T47D (cell line): ENCODE measurements around the gene ELAVL3.
"Not testable (repeated sequence)": the region's sequence is repeated elsewhere in the genome, so short reads cannot be mapped to it uniquely, and the experiment has no call there.

Experiments
- DNase-seq, 2 experiments: peaks; one replicate each; pipeline versions ENCODE4 v3.0.0 to v3.0.0-alpha.2; 2011 to 2012; ENCODE audit warnings: low read depth in 1 of 2, low spot score in 1 of 2
- JUND ChIP-seq: IDR thresholded peaks from 2 replicates; pipeline ENCODE4 v1.6.1; 2012; ENCODE audit warnings: low read depth
- in situ Hi-C: cut with HindIII; loops from 2 replicates; pipeline ENCODE4 v1.10.0; 2016; ENCODE audit warnings: low sequenced_read_pairs, low pct_unique_long_range_greater_than_20kb

The ELAVL3 gene

GRCh38 chr19:11482384-11483050 lies 1.7 kb upstream of the ELAVL3 start:
- in situ Hi-C loops: no loop called here
- DNase-seq: peak; percentile 74 to 90
- TF ChIP-seq JUND: no peak

GRCh38 chr19:11481534-11482383 lies 913 bp upstream of the ELAVL3 start:
- DNase-seq: no peak
- TF ChIP-seq JUND: no peak
- in situ Hi-C loops: no loop called here

GRCh38 chr19:11479898-11480714 lies 740 bp downstream of the ELAVL3 start:
- in situ Hi-C loops: no loop called here
- no peak for TF ChIP-seq JUND
- no peak for DNase-seq

DNA sequence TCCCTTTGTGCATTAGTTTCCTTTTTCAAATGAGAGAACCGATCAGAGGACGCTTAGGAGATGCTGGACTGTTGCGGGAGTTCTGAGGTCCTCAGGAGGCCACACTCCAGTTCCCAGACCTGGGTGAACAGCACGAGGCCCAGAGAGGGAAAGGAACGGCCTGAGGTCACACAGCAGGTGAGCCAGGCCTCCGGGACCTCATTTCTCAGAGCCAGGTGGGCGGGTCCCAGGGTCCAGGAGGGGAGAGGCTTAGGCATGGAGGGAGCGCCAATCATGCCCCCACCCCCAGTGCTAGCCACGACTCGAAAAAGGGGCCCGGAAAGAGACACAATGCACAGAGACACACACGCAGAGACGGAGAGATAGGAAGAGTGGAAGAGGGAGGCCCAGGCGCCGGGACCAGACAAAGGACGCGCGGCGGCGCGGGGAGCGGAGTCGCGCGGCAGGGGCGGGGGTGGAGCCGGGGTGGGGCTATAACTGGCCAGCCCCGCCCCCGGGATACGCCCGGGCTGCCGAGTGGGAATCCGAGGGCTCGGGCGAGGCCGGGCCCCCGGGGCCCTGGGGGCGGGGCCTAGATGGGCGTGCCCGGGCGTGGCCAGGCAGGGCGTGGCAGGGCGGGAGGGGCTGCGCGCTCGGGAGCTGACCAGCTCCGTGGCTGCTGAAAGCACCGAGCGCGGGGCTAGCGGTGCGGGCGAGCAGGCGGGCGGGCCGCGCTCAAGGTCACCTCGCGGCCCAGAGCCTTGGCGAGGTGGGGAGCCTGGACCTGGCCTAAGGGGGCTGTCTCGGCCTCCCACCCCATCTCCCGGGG lies 1.6 kb downstream of the ELAVL3 start:
- DNase-seq: no peak
- in situ Hi-C loops: no loop called here
- no peak for TF ChIP-seq JUND

DNA sequence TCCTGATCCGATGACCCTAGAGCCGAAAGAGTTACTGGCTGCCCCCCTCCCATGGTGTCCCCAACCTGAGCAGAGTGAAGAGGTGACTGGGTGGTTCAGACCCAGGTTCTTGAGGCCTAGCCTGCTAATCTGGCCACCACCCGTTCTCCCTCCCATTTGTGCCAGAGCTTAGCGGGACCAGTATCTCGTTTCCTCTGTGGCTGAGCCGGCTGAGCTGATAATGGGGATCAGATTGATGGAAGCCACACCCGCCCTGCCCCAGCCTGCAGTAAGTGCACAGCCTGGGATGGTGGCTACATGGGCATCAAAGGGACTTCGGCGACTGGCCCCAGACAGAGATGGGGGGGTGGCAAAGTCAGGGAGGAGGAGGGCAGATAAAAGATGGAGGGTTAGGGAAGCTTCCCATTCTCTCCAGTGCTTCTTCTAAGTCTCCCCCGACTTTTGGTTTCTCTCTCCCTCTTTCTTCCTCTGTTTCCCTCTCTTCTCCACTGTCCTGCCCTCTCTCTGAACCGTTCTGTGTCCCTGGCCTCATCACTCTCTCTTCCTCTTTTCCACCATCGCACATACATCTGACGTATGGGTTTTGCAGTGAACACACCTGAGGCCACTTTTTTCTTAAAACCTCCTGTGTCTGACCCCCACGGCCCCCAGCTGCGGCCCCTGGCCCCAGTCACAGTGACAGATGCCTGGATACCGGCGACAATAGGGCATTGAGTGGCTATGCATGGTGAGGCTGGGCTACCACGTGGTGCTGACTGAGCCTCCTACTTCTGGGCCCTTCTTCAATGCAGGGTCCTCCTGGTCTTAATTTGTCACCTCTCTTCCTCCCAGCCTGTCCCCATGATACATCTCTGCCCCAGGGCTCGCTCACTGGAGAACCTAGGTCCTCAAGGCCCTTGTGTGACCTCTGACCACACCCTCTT lies 2.4 kb downstream of the ELAVL3 start:
- TF ChIP-seq JUND: no peak
- in situ Hi-C loops: no loop called here

GRCh38 chr19:11475861-11476260 lies 5.0 kb downstream of the ELAVL3 start:
- no peak for DNase-seq
- no peak for TF ChIP-seq JUND
- in situ Hi-C loops: no loop called here

More for the DNA sequence above, 2.4 kb downstream of the ELAVL3 start:
- DNase-seq: no peak

GRCh38 chr19:11475343-11475742 lies 5.5 kb downstream of the ELAVL3 start:
- in situ Hi-C loops, DNase-seq: not testable (repeated sequence)

- no peak for DNase-seq
- TF ChIP-seq JUND: no peak
- in situ Hi-C loops: no loop called here
These were observed 7.1 kb downstream of the ELAVL3 start for GRCh38 chr19:11473725-11474124.

DNA sequence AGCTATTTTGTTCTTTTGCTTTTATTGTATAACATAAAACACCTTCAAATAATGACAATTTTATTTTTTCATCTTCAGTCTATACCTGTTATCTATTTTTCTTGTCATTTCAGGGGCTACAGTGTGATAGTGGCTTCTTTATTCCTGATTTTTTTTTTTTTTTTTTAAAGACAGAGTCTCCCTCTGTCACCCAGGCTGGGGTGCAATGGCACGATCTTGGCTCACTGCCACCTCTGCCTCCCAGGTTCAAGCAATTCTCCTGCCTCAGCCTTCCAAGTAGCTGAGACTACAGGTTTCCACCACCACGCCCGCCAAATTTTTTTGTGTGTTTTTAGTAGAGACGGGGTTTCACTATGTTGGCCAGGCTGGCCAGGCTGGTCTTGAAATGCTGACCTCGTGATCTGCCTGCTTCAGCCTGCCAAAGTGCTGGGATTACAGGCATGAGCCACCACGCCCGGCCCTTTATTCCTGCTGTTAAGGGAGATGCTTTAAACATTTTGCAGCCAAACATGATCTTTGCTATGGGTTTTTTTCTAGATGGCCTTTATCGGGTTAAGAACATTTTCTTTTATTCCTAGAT lies 12.5 kb downstream of the ELAVL3 start:
- DNase-seq, in situ Hi-C loops: not testable (repeated sequence)

DNA sequence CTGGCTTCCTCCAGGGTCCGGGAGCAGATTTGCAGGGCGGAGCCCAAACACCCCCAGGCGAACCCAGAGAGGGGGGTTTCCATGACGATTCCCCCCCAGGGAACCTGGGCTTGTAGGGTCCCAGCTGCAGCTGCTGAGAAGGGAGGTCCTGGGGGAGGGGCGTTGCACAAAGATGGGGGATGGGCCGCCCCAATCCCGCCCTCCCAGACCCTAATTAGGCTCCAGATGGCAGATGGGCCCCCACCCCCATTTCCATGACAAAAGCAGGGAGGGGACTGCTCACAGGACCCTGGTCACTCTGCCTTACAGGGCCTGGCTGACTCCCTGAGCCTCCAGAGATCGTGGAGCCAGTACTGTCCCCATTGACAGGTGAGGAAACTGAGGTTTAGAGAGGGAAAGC lies 15.2 kb downstream of the ELAVL3 start:
- no peak for DNase-seq
- in situ Hi-C loops: no loop called here
- TF ChIP-seq JUND: no peak
